Measurements from ENCODE around the gene TRPM2.

Gene TRPM2

GRCh38 chr21:44432841-44433790 lies 79.7 kb downstream of the TRPM2 start:
- FAIRE-seq (no peak), DNase-seq (ENCODE audit: insufficient read length, low spot score) (no peak)
- TF ChIP-seq, protein P1, sequence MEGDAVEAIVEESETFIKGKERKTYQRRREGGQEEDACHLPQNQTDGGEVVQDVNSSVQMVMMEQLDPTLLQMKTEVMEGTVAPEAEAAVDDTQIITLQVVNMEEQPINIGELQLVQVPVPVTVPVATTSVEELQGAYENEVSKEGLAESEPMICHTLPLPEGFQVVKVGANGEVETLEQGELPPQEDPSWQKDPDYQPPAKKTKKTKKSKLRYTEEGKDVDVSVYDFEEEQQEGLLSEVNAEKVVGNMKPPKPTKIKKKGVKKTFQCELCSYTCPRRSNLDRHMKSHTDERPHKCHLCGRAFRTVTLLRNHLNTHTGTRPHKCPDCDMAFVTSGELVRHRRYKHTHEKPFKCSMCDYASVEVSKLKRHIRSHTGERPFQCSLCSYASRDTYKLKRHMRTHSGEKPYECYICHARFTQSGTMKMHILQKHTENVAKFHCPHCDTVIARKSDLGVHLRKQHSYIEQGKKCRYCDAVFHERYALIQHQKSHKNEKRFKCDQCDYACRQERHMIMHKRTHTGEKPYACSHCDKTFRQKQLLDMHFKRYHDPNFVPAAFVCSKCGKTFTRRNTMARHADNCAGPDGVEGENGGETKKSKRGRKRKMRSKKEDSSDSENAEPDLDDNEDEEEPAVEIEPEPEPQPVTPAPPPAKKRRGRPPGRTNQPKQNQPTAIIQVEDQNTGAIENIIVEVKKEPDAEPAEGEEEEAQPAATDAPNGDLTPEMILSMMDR (IDR thresholded peaks at IDR 0.05; ENCODE audit: insufficient read depth, missing control alignments), result no peak

DNA sequence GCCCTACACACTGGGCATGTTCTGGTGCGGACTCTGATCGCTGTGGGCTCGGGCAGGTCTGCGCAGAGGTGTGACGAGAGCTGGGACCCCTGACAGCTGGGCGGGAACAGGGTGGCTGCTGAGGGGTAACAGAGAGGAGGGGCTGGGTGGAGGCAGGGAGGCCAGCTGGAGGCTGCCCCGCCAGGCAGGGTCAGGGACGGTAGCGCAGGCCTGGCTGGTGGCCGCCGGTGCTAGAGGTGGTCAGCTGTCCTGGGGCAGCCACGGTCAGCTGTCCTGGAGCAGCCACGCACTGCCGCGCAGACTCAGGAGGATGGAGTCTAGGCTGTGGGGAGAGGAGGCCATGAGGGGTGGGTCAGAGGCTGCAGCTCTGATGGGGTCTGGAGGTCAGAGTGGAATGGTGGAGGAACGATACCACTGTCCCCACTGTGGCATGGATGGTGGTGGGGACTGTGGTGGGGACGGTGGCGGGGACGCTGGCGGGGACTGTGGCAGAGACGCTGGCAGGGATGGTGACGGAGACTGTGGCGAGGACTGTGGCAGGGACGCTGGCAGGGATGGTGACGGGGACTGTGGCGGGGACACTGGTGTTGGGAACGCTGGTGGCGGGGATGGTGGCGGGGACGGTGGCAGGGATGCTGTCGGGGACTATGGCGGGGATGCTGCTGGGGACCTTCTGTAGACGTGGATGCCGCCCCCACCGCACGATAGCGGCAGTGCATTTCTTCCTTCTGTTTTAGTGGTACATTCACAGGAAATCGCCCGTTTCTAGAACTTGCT lies 80.6 kb downstream of the TRPM2 start:
- TF ChIP-seq, protein P1 (IDR thresholded peaks at IDR 0.05; ENCODE audit: insufficient read depth, missing control alignments), result no peak
- FAIRE-seq (no peak), DNase-seq (ENCODE audit: insufficient read length, low spot score) (no peak)

- no peak for DNase-seq (ENCODE audit: insufficient read length, low spot score)
- FAIRE-seq, result no peak
These were observed 81.1 kb downstream of the TRPM2 start for GRCh38 chr21:44434568-44434925.

DNA sequence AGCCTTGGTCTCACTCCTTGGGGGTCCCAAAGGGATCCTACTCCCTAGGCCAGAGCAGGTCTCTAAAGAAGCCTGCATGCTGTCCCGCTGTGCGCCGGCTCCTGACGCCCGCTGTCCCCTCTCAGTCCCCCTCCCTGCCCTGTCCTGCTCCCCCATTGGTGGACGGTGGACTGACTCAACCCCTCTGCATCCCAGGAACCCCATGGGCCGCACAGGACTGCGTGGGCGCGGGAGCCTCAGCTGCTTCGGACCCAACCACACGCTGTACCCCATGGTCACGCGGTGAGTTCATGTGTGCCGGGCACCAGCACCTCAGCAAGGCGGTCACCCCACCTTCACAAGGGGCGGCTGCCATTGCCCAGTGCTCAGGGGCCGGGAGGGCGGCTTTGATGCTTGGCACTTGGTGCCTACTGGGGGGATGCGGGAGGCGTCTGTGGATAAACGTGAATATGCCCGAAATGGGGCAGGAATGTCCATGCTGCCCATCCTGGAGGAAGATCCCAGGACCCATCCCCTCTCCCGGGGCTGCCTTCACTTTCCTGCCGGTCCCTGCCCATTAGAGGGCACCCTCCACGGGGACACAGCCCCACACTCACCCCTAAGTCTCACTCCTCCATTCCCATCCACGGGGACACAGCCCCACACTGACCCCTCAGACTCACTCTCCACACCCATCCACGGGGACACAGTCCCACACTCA lies 81.7 kb downstream of the TRPM2 start:
- FAIRE-seq (no peak), DNase-seq (ENCODE audit: insufficient read length, low spot score) (no peak)
- TF ChIP-seq, protein P1 (IDR thresholded peaks at IDR 0.05; ENCODE audit: insufficient read depth, missing control alignments), result no peak

More at GRCh38 chr21:44434568-44434925, 81.1 kb downstream of the TRPM2 start:
- TF ChIP-seq, protein P1 (IDR thresholded peaks at IDR 0.05; ENCODE audit: insufficient read depth, missing control alignments), result no peak

DNA sequence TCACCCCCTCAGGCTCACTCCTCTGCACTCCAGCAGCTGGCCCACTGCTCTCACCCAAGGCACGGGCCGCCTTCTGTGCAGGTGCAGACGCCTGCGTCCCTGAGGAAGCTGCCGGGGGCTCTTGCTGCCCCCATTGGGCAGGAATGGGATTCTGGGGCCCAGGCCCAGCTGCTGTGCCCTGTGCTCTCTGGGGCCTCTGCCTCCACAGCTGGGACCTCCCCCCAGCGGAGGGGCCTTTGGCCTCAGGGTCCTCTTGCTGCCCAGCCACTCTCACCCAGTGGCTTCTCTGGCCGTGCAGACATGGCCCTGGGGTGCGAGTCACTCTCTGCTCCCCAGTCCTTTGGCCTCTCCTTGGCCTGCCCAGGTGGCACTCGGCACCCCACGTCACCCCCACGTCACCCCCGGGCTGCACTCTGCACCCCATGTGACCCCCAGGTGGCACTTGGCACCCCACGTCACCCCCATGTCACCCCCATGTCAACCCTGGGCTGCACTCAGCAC lies 82.7 kb downstream of the TRPM2 start:
- DNase-seq (ENCODE audit: insufficient read length, low spot score) (no peak), FAIRE-seq (no peak)
- TF ChIP-seq, protein P1 (IDR thresholded peaks at IDR 0.05; ENCODE audit: insufficient read depth, missing control alignments), result no peak

GRCh38 chr21:44436958-44437357 lies 83.5 kb downstream of the TRPM2 start:
- FAIRE-seq (no peak), DNase-seq (ENCODE audit: insufficient read length, low spot score) (no peak)
- TF ChIP-seq, protein P1 (IDR thresholded peaks at IDR 0.05; ENCODE audit: insufficient read depth, missing control alignments), result no peak
